Fibroblast of lung (primary cell): Measurements from ENCODE around the gene AFAP1L2. TPM values are rescaled to one million over a fixed set of nuclear protein-coding genes. Genes with fewer than 3 reads are reported as not detected.

ENCODE experiments used
- DNase-seq, 2 donors: peaks; one replicate each; pipeline versions ENCODE4 v3.0.0 to v3.0.0-alpha.2; 2010; ENCODE audit warnings: low read depth in 2 of 2
- H2AFZ ChIP-seq: 2 replicates; pipeline ENCODE4 v1.5.1; 2012; ENCODE audit warnings: low read length, control low read depth, inconsistent platforms
- H3K27ac ChIP-seq: 2 replicates; pipeline ENCODE4 v1.5.1; 2011; ENCODE audit warnings: low read length, control low read depth; ENCODE audit not compliant: insufficient read depth
- H3K27me3 ChIP-seq: 2 replicates; pipeline ENCODE4 v1.5.1; 2011; ENCODE audit warnings: mild to moderate bottlenecking, low read length; ENCODE audit not compliant: control insufficient read depth, insufficient read depth
- H3K36me3 ChIP-seq: 2 replicates; pipeline ENCODE4 v1.5.1; 2011; ENCODE audit warnings: low read length; ENCODE audit not compliant: control insufficient read depth, insufficient read depth
- H3K4me1 ChIP-seq: 2 replicates; pipeline ENCODE4 v1.5.1; 2011; ENCODE audit warnings: low read length; ENCODE audit not compliant: control insufficient read depth, insufficient read depth; ENCODE audit errors: extremely low read depth
- H3K4me2 ChIP-seq: 2 replicates; pipeline ENCODE4 v1.5.1; 2011; ENCODE audit warnings: low read length, control low read depth; ENCODE audit not compliant: insufficient read depth; ENCODE audit errors: extremely low read depth
- H3K4me3 ChIP-seq, 4 experiments: fragments of 200-600 bp in 1 of 4; sonication (generic) in 1 of 4; replicated peaks in 1 of 4; 2 replicates each; pipeline ENCODE4 v1.5.1; 2011 to 2016; ENCODE audit warnings: low read length in 4 of 4, low read depth in 3 of 4, mild to moderate bottlenecking in 3 of 4, control low read depth in 2 of 4, inconsistent platforms in 1 of 4, mixed read lengths in 1 of 4; ENCODE audit not compliant: insufficient read depth in 1 of 4; ENCODE audit errors: control extremely low read depth in 1 of 4
- H3K79me2 ChIP-seq: 2 replicates; pipeline ENCODE4 v1.5.1; 2012; ENCODE audit warnings: mild to moderate bottlenecking, low read length, inconsistent platforms; ENCODE audit not compliant: control insufficient read depth, insufficient read depth
- H3K9ac ChIP-seq: 2 replicates; pipeline ENCODE4 v1.5.1; 2011; ENCODE audit warnings: mild to moderate bottlenecking, low read length, control low read depth; ENCODE audit not compliant: insufficient read depth
- H3K9me3 ChIP-seq: 2 replicates; pipeline ENCODE4 v1.5.1; 2012; ENCODE audit warnings: low read depth, low read length; ENCODE audit not compliant: control insufficient read depth, insufficient read depth
- H4K20me1 ChIP-seq: 2 replicates; pipeline ENCODE4 v1.5.1; 2011; ENCODE audit warnings: low read length; ENCODE audit not compliant: control insufficient read depth, insufficient read depth; ENCODE audit errors: extremely low read depth
- EZH2 ChIP-seq: IDR thresholded peaks from 2 replicates; pipeline ENCODE4 v1.5.1; 2012; ENCODE audit warnings: low read length, control low read depth, mild to moderate bottlenecking; ENCODE audit errors: missing control alignments
- polyA plus RNA-seq, 2 donors: library from polyadenylated mRNA; depleted of rRNA in 1 of 2; stranded (reverse) in 1 of 2; unstranded in 1 of 2; fragments of >200 nt; gene quantifications; 2 replicates each; pipeline ENCODE4 v1.2.1, GENCODE V29; 2011 to 2012; ENCODE audit warnings: missing spikeins in 1 of 2
- total RNA-seq: library from RNA; depleted of rRNA; stranded (reverse); fragments of >200 nt; gene quantifications from 2 replicates; pipeline ENCODE4 v1.2.1, GENCODE V29; 2014
- TF ChIP-seq, protein P1 (sequence below), 2 donors: IDR thresholded peaks in 1 of 2; conservative IDR thresholded peaks in 1 of 2; 1 replicate in 1 of 2; 2 replicates in 1 of 2; pipeline ENCODE4 v1.5.1; 2011 to 2012; ENCODE audit warnings: low read length in 2 of 2, control low read depth in 1 of 2, inconsistent platforms in 1 of 2, low read depth in 1 of 2, mild to moderate bottlenecking in 1 of 2

AFAP1L2 gene
- total and polyA plus RNA-seq, 2 donors (not counting 1 experiment from before 2014, with no cell fraction given) = 0.17 to 9.6 TPM

DNA sequence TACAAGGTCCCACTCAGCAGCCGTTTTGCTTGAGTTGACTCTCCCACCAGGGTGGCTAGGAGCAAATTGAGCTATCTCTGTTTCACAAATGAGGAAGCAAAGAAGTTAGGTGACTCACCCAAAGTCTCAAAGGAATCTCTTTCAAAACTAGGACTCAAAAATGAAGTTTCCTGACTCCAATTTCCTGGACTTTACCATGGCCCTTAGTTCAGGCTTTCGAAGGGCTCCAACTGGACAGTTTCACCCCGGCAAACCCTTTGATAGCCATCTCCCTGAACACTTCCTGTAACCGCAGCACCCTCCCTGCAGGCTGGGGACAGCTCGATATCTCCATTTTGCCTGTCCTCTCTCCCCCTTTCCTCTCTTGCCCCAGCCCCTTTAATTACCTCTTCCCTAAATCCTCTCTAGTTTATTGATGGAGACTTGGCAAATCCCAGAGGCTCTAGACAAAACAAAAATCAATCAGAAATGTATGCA is 4.7 kb upstream of the AFAP1L2 start:
- no peaks in the 10 kb centered on the region for H4K20me1 ChIP-seq
- H2AFZ ChIP-seq = no peak overlapping the region
- peaks cover 13% of the 10 kb centered on the region for H3K27me3 ChIP-seq
- H3K36me3 ChIP-seq = no peaks in the 10 kb centered on the region
- no peak overlapping the region for H3K4me3 ChIP-seq
- H3K9ac ChIP-seq = no peak overlapping the region
- DNase-seq = no peak
- H3K4me1 ChIP-seq = peaks cover 8% of the 10 kb centered on the region
- H3K27ac ChIP-seq = no peak overlapping the region
- H3K9me3 ChIP-seq = no peaks in the 10 kb centered on the region
- no peak overlapping the region for H3K4me2 ChIP-seq
- no peak for TF ChIP-seq EZH2
- TF ChIP-seq, protein P1, sequence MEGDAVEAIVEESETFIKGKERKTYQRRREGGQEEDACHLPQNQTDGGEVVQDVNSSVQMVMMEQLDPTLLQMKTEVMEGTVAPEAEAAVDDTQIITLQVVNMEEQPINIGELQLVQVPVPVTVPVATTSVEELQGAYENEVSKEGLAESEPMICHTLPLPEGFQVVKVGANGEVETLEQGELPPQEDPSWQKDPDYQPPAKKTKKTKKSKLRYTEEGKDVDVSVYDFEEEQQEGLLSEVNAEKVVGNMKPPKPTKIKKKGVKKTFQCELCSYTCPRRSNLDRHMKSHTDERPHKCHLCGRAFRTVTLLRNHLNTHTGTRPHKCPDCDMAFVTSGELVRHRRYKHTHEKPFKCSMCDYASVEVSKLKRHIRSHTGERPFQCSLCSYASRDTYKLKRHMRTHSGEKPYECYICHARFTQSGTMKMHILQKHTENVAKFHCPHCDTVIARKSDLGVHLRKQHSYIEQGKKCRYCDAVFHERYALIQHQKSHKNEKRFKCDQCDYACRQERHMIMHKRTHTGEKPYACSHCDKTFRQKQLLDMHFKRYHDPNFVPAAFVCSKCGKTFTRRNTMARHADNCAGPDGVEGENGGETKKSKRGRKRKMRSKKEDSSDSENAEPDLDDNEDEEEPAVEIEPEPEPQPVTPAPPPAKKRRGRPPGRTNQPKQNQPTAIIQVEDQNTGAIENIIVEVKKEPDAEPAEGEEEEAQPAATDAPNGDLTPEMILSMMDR (conservative IDR thresholded peaks at IDR 0.05 in 1 of 2, IDR thresholded peaks at IDR 0.05 in 1 of 2; ENCODE audit: low read depth in 1 of 2, low read length in 2 of 2) = no peak
- H3K79me2 ChIP-seq = no peaks in the 10 kb centered on the region

DNA sequence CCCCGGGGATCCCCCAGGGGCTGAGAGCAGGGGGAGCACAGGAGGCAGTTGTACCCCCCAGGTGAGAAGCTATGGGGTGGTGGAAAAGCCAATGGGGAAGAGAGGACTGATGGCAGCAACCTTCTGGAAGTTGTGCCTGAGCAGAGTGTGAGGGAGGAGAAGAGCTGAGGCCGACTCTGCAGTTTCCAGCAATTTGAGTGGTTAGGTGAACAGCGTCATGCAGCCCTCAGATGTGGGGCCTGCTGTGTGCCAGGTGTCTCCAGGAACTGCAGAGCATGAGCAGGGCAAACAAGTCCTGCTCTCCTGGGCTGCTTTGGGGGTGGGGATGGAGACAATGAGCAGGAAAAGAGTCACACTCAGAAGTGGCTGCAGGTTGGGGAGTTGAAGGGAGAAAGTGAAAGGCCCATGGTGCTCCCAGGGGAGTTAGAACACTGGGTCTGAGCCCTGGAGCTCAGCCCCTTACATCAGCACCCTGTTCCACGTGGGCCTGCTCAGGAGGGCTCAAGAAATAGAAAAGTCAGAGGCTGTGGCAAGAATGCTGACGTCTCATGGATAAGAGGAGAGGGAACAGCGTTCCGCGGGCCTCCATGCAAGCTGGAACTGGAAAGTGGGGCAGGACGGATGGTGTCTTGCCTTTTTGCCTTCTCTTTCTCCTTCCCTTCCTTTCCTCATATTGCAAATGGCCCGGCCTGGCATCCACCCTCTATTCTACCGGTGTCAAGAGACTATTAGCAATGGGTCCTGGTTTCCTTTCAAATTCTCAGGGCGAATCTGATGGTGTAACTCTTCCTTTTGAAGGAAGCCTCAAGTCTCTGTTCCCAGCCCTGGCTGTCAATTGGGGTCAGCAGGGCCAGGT is 4.0 kb upstream of the AFAP1L2 start:
- no peak for TF ChIP-seq EZH2
- TF ChIP-seq, protein P1 (conservative IDR thresholded peaks at IDR 0.05 in 1 of 2, IDR thresholded peaks at IDR 0.05 in 1 of 2; ENCODE audit: low read depth in 1 of 2, low read length in 2 of 2) = no peak
- DNase-seq = no peak
- H4K20me1 ChIP-seq = no peaks in the 10 kb centered on the region
- no peak overlapping the region for H3K9ac ChIP-seq
- peaks cover 18% of the 10 kb centered on the region for H3K27me3 ChIP-seq
- no peak overlapping the region for H2AFZ ChIP-seq
- H3K9me3 ChIP-seq = no peaks in the 10 kb centered on the region
- H3K36me3 ChIP-seq = no peaks in the 10 kb centered on the region
- H3K27ac ChIP-seq = no peak overlapping the region
- H3K4me3 ChIP-seq = no peak overlapping the region
- H3K4me1 ChIP-seq = peaks cover 6% of the 10 kb centered on the region
- H3K79me2 ChIP-seq = no peaks in the 10 kb centered on the region
- H3K4me2 ChIP-seq = no peak overlapping the region

DNA sequence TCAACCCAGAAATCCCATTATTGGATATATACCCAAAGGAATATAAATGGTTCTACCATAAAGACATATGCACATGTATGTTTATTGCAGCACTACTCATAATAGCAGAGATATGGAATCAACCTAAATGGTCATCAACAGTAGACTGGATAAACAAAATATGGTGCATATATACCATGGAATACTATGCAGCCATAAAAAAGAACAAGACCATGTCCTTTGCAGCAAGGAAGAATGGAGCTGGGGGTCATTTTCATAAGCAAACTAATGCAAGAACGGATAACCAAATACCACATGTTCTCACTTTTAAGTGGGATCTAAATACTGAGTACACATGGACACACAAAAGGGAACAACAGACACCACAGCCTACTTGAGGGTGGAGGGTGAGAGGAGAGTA is 2.2 kb upstream of the AFAP1L2 start:
- Histone ChIP-seq H2AFZ (no peak overlapping the region), H3K79me2 (no peaks in the 10 kb centered on the region), H3K27me3 (peaks cover 20% of the 10 kb centered on the region), H3K36me3 (no peaks in the 10 kb centered on the region), H3K27ac (no peak overlapping the region), H3K4me3 (no peak overlapping the region), H3K4me1 (peaks cover 7% of the 10 kb centered on the region), H4K20me1 (no peaks in the 10 kb centered on the region), H3K9me3 (no peaks in the 10 kb centered on the region), H3K9ac (no peak overlapping the region), H3K4me2 (no peak overlapping the region)
- DNase-seq = no peak
- TF ChIP-seq EZH2 = no peak
- TF ChIP-seq, protein P1 (conservative IDR thresholded peaks at IDR 0.05 in 1 of 2, IDR thresholded peaks at IDR 0.05 in 1 of 2; ENCODE audit: low read depth in 1 of 2, low read length in 2 of 2) = no peak
